Coronary artery (tissue), 2 donors: ENCODE results near the gene VEZF1.
A peak's percentile ranks its signal among the peaks of the same experiment; 100 is the strongest.

Source experiments
- DNase-seq: peaks from one replicate; pipeline ENCODE4 v3.0.0-alpha.2; 2017; ENCODE audit warnings: low spot score
- H3K27ac ChIP-seq, 2 donors: fragments of 200-600 bp; sonication (generic); one replicate each; pipeline ENCODE4 v1.5.1; 2016 to 2019
- H3K4me3 ChIP-seq: fragments of 200-600 bp; sonication (generic); 2 replicates; pipeline ENCODE4 v1.5.1; 2016; ENCODE audit warnings: mild to moderate bottlenecking, moderate library complexity
- CTCF ChIP-seq: fragments of 200-600 bp; sonication (generic); IDR thresholded peaks from one replicate; pipeline ENCODE4 v1.5.1; 2019; ENCODE audit warnings: antibody characterized with exemption

Gene VEZF1

DNA sequence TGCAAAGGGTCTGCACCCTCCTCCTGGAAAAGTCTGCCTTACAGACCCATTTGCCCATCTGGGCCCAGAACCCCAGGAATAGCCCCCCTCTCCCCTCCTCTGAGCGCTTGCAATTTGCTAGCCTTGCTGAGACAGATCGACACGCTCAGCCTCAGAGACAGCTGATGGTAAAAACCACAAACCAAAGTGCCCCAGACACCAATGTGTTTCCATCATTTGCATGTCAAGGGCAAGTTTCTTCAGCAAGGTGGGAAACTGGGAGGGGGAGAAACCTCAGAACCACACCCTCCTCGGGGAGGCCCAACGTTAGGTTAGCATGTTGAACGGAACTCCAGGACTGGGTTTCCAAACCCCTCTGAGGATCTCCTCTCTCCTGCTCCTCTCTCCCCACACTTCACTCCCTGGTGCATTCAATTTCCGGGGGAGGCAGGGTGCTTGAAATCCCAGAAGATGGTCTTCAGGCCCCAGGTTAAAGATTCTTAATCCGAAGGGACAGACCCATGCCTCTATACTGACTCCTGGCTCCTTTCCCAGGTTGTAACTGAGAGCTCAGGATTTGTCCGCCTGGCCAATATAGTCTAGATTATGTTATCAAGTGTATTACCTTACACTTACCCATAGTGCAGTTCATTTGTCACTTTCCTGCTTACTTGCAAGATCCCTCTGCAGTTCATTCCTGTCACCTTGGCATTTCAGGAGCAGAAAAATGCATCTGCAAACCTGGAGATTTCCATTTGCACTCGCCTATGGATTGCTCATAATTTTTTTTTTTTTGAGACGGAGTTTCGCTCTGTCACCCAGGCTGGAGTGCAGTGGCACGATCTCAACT is 31.5 kb downstream of the VEZF1 start:
- H3K27ac ChIP-seq, result peak overlapping the region in 1 of 2 donors; percentile 100
- TF ChIP-seq CTCF, result no peak
- DNase-seq, result peak; percentile 67
- H3K4me3 ChIP-seq, result peak overlapping the region; percentile 99

DNA sequence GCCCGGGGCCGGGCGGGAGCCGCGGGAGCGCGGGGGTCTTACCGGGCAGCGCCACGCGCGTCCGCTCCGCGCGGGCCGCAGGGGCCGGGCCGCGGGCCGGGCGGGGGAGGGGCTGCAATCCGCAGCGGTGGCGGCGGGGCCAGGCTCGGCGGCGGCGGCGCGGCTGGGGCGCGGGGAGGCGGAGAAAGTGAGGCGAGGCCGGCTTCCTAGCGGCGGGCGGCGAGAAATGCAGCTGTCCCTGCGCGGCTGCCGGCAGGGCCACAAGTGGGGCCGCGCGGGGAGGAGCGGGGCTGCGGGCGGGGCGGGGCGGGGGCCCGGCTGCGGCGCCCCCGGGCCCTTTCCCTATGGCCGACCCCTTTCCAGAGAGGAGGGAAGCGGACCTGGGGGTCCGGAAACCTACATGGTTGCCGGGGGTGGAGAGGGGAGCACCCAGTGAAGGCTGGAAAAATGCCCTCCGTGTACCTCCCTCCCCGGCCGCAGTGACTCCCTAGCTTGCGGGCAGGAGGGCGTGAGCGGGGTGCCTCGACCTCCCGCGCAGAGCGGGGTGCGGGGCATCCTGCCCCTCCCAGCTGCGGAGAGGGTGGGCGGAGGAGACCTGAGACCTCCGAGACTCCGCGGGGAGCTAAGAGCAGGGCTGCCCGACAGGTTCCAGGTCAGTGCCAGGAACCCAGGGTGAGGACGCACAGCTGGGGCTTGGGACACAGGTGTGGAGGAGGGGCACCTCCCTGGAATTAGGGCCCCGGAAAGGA is 32.7 kb downstream of the VEZF1 start, which contains the start of gene CUEDC1:
CUEDC1 (minus strand) TSS at position 230 of the 749 bp plus-strand sequence. CDS start 69,848 bp downstream, outside the sequence.
- peak; percentile 20 for TF ChIP-seq CTCF
- H3K27ac ChIP-seq, result peak within 1 kb of the TSS; percentile 95 to 100
- peak; percentile 87 for DNase-seq
- H3K4me3 ChIP-seq, result peak within 1 kb of the TSS; percentile 99

- peak overlapping the region; percentile 95 to 100 for H3K27ac ChIP-seq
- peak; percentile 91 for DNase-seq
- TF ChIP-seq CTCF, result no peak
- peak overlapping the region; percentile 99 for H3K4me3 ChIP-seq
Measured at GRCh38 chr17:57954397-57955182, 33.5 kb downstream of the VEZF1 start.

GRCh38 chr17:57953705-57954396 is 34.2 kb downstream of the VEZF1 start:
- peak overlapping the region; percentile 95 to 100 for H3K27ac ChIP-seq
- TF ChIP-seq CTCF, result no peak
- DNase-seq, result no peak
- peak overlapping the region; percentile 99 for H3K4me3 ChIP-seq

DNA sequence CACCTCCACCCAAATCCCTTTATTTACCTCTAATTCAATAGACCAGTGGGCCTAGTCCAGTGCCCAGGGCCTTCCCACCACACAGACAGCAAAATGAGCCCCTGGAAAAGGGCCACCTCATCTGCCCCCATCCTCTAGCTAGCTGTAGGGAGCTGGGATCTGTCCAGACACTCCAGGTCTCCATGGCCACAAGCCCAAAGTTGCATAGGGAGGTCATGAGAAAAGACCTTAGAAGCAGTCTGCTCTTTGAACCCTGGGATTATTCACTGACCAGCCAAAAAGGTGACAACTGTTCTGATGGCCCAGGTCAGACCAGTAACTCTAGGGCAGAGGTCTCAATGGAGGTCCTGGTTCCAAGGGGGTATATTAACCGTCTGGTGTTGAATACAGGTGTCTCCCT is 34.8 kb downstream of the VEZF1 start:
- Histone ChIP-seq H3K27ac (peak overlapping the region; percentile 95 to 100), H3K4me3 (no peak overlapping the region)
- no peak for DNase-seq
- no peak for TF ChIP-seq CTCF

DNA sequence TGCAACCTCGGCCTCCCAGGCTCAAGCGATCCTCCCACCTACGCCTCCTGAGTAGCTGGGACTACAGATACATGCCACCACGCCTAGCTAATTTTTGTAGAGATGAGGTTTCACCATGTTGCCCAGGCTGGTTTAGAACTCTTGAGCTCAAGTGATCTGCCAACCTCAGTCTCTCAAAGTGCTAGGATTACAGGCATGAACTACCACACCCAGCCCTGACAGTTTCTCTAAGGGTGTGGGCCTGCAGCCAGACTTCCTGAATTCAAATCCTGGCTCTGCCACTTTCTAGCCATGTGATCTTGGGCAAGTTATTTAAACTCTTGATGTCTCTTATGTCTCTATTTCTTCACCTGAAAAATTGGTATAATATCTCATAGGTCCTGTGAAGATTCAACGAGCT is 38.4 kb downstream of the VEZF1 start:
- DNase-seq, result no peak
- Histone ChIP-seq H3K4me3 (no peak overlapping the region), H3K27ac (peak overlapping the region; percentile 57 to 93)

More for the DNA sequence above, 38.4 kb downstream of the VEZF1 start:
- no peak for TF ChIP-seq CTCF
